A549 (cell line): ENCODE measurements around the gene RAB6C. TPM values are rescaled to one million over a fixed set of nuclear protein-coding genes. Genes with fewer than 3 reads are reported as not detected.
"Not testable (repeated sequence)": the region's sequence is repeated elsewhere in the genome, so short reads cannot be mapped to it uniquely, and the experiment has no call there.

ENCODE experiments used
- ATAC-seq, 2 experiments: fragments of 200-7000 bp in 1 of 2; fragments of >200 bp in 1 of 2; cut with Nextera tagmentation in 1 of 2; cut with Tn5 transposase in 1 of 2; 3 replicates each; pipeline versions ENCODE4 v1.8.0 to v1.9.1; 2018 to 2020; ENCODE audit warnings: mild to moderate bottlenecking in 1 of 2, moderate library complexity in 1 of 2
- CTCF ChIA-PET: fragments of 300-600 bp; sonication (Branson Sonifier 250); formaldehyde crosslinking; extraction: SDS; loops from one replicate; lab custom pipeline; 2021; ENCODE audit warnings: antibody characterized with exemption, inconsistent platforms; lab: Yijun Ruan, JAX
- POLR2A ChIA-PET: fragments of 350-600 bp; formaldehyde crosslinking; extraction: SDS; loops from one replicate; lab custom pipeline; 2021; ENCODE audit warnings: antibody characterized with exemption, inconsistent platforms; lab: Yijun Ruan, JAX
- DNase-seq, 2 experiments: peaks; one replicate each; pipeline versions ENCODE4 v3.0.0 to v3.0.0-alpha.2; 2011 to 2016; ENCODE audit warnings: low read depth in 1 of 2, low spot score in 1 of 2
- FAIRE-seq: peaks from 2 replicates; lab custom pipeline; 2011; peaks lifted over from hg19 to GRCh38; lab: Jason Lieb, UNC
- H3K27ac ChIP-seq, 2 experiments: fragments of >200 bp; sonication (Bioruptor Twin); formaldehyde crosslinking; 3 replicates each; pipeline ENCODE4 v1.5.1; 2016 to 2017
- H3K4me1 ChIP-seq: fragments of >200 bp; sonication (Bioruptor Twin); formaldehyde crosslinking; 3 replicates; pipeline ENCODE4 v1.6.1; 2016
- H3K4me2 ChIP-seq: fragments of >200 bp; sonication (Bioruptor Twin); formaldehyde crosslinking; 3 replicates; pipeline ENCODE4 v1.6.1; 2016
- H3K4me3 ChIP-seq: fragments of >200 bp; sonication (Bioruptor Twin); formaldehyde crosslinking; 3 replicates; pipeline ENCODE4 v1.5.1; 2016
- H3K9me3 ChIP-seq: fragments of >200 bp; sonication (Bioruptor Twin); formaldehyde crosslinking; 3 replicates; pipeline ENCODE4 v1.6.1; 2016
- CBX2 ChIP-seq: fragments of 200-600 bp; sonication (generic); IDR thresholded peaks from 2 replicates; pipeline ENCODE4 v1.6.1; 2016; ENCODE audit warnings: low read depth, mild to moderate bottlenecking, borderline replicate concordance
- CBX8 ChIP-seq: fragments of 200-600 bp; sonication (generic); IDR thresholded peaks from 2 replicates; pipeline ENCODE4 v1.6.1; 2016
- CEBPB ChIP-seq, 2 experiments: fragments of >200 bp in 1 of 2; sonication (Bioruptor Twin) in 1 of 2; formaldehyde crosslinking in 1 of 2; IDR thresholded peaks; 2 replicates each; pipeline ENCODE4 v1.6.1; 2012 to 2016
- EP300 ChIP-seq, 2 experiments: fragments of >200 bp; sonication (Bioruptor Twin); formaldehyde crosslinking; IDR thresholded peaks; 2 replicates in 1 of 2; 3 replicates in 1 of 2; pipeline ENCODE4 v1.6.1; 2016 to 2017
- FOSB ChIP-seq: fragments of 250-450 bp; sonication (Bioruptor Pico); IDR thresholded peaks from 2 replicates; pipeline ENCODE4 v1.5.0; 2020; ENCODE audit warnings: mild to moderate bottlenecking, moderate library complexity
- FOSL2 ChIP-seq, 2 experiments: fragments of 450-650 bp in 1 of 2; fragments of >200 bp in 1 of 2; sonication (Bioruptor Twin) in 1 of 2; formaldehyde crosslinking; IDR thresholded peaks; 2 replicates each; pipeline versions ENCODE4 v1.5.0 to v1.6.1; 2016 to 2020; ENCODE audit warnings: mild to moderate bottlenecking in 1 of 2, moderate library complexity in 1 of 2
- FOXS1 ChIP-seq: fragments of 250-450 bp; sonication (Bioruptor Pico); IDR thresholded peaks from 2 replicates; pipeline ENCODE4 v1.5.0; 2020; ENCODE audit warnings: mild to moderate bottlenecking, moderate library complexity
- GATA3 ChIP-seq: IDR thresholded peaks from 2 replicates; pipeline ENCODE4 v1.6.1; 2012; ENCODE audit warnings: borderline replicate concordance
- HOXA7 ChIP-seq: fragments of 250-450 bp; sonication (Bioruptor Pico); IDR thresholded peaks from 2 replicates; pipeline ENCODE4 v1.5.0; 2020; ENCODE audit warnings: mild to moderate bottlenecking, moderate library complexity
- HOXB5 ChIP-seq: fragments of 250-450 bp; sonication (Bioruptor Pico); IDR thresholded peaks from 2 replicates; pipeline ENCODE4 v1.5.0; 2020; ENCODE audit warnings: mild to moderate bottlenecking, moderate library complexity
- JUNB ChIP-seq: fragments of >200 bp; sonication (Bioruptor Twin); formaldehyde crosslinking; IDR thresholded peaks from 2 replicates; pipeline ENCODE4 v1.6.1; 2016
- NPAS2 ChIP-seq: fragments of 250-450 bp; sonication (Bioruptor Pico); IDR thresholded peaks from 2 replicates; pipeline ENCODE4 v1.8.0; 2022; ENCODE audit warnings: mild to moderate bottlenecking, moderate library complexity, borderline replicate concordance
- NR3C1 ChIP-seq: fragments of >200 bp; sonication (Bioruptor Twin); formaldehyde crosslinking; IDR thresholded peaks from 3 replicates; pipeline ENCODE4 v1.6.1; 2017
- POLR2A ChIP-seq: IDR thresholded peaks from 2 replicates; pipeline ENCODE4 v1.6.1; 2012; ENCODE audit warnings: mild to moderate bottlenecking, low read length
- POLR2AphosphoS2 ChIP-seq: conservative IDR thresholded peaks from 2 replicates; pipeline ENCODE4 v1.6.1; 2012; ENCODE audit warnings: low read length, improper control_type of control experiment, inconsistent platforms
- RAD21 ChIP-seq, 2 experiments: fragments of >200 bp in 1 of 2; sonication (Bioruptor Twin) in 1 of 2; formaldehyde crosslinking in 1 of 2; IDR thresholded peaks in 1 of 2; conservative IDR thresholded peaks in 1 of 2; 2 replicates in 1 of 2; 3 replicates in 1 of 2; pipeline ENCODE4 v1.6.1; 2012 to 2018; ENCODE audit warnings: inconsistent platforms in 1 of 2
- RARB ChIP-seq: fragments of 250-450 bp; sonication (Bioruptor Pico); IDR thresholded peaks from 2 replicates; pipeline ENCODE4 v1.8.0; 2021; ENCODE audit warnings: mild to moderate bottlenecking, moderate library complexity
- RCOR1 ChIP-seq: fragments of 150-350 bp; IDR thresholded peaks from 2 replicates; pipeline ENCODE4 v1.6.1; 2014; ENCODE audit warnings: antibody characterized with exemption, low read length, low read depth
- SMC3 ChIP-seq: fragments of >200 bp; sonication (Bioruptor Twin); formaldehyde crosslinking; IDR thresholded peaks from 3 replicates; pipeline ENCODE4 v1.6.1; 2018; ENCODE audit warnings: inconsistent platforms
- TFCP2L1 ChIP-seq: fragments of 250-450 bp; sonication (Bioruptor Pico); IDR thresholded peaks from 2 replicates; pipeline ENCODE4 v1.5.0; 2021; ENCODE audit warnings: mild to moderate bottlenecking
- ZC3H11A ChIP-seq: fragments of 450-650 bp; IDR thresholded peaks from 2 replicates; pipeline ENCODE4 v1.6.1; 2014; ENCODE audit warnings: antibody characterized with exemption, mild to moderate bottlenecking
- ZSCAN20 ChIP-seq: fragments of 250-450 bp; sonication (Bioruptor Pico); IDR thresholded peaks from 2 replicates; pipeline ENCODE4 v1.8.0; 2022; ENCODE audit warnings: mild to moderate bottlenecking, moderate library complexity
- WGBS: methylation state at CpG from one replicate; pipeline ENCODE4 v1.1.6; 2017; ENCODE audit errors: missing lambda C conversion rate; 5-methylcytosine and 5-hydroxymethylcytosine counted together
- polyA plus RNA-seq, 4 experiments: library from polyadenylated mRNA; depleted of rRNA in 3 of 4; stranded (reverse); fragments of >200 nt; fragmentation: RNase III in 1 of 4; extraction: RNeasy Plus Mini Kit Qiagen cat#74134 plus additional on column Dnase treatment in 1 of 4; gene quantifications; 2 replicates in 3 of 4; 3 replicates in 1 of 4; pipeline ENCODE4 v1.2.3, GENCODE V29; 2011 to 2017
- TF ChIP-seq, protein P1 (sequence below): fragments of >200 bp; sonication (Bioruptor Twin); formaldehyde crosslinking; IDR thresholded peaks from 3 replicates; pipeline ENCODE4 v1.5.1; 2016
- TF ChIP-seq, protein P2 (sequence below): fragments of 200-600 bp; sonication (generic); IDR thresholded peaks from 2 replicates; pipeline ENCODE4 v1.6.1; 2016; ENCODE audit warnings: antibody characterized with exemption, mild to moderate bottlenecking, moderate library complexity
- TF ChIP-seq, protein P3 (sequence below): IDR thresholded peaks from 2 replicates; pipeline ENCODE4 v1.6.1; 2012; ENCODE audit warnings: low read depth, borderline replicate concordance

The RAB6C gene
- polyA plus RNA-seq, 2 of the 4 experiments (the other 2 are of a cell fraction): 0.06 TPM; not detected in 1

DNA sequence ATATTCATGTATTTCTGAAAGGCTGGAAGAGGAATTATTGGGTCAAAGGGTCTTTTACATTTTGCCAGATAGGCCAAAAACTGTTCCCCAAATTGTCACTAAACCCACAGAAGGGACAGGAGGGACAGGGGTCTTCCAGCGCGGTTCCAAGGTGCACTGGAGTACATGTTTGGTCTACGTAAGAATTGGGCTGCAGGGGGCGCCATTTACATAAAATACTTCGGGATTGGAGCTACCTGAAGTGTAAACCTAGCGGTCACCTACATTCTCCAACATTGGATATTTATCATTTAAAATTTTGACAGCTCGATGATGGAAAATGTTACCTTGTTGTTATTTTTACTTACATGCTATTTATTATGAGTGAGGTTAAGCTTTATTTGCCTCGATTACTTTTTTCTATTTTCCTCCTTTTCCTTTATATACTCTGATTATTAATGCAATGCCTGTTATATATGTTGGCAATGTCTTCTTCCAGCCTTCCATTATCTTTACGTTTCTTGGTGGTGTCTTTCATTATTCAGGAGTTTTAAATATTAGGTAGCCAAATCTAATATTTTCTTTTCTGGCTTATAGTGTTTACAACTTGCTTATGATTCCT lies 43.0 kb upstream of the RAB6C start:
- Histone ChIP-seq H3K4me1 (no peaks in the 10 kb centered on the region), H3K27ac (no peak overlapping the region), H3K4me3 (no peak overlapping the region), H3K9me3 (no peaks in the 10 kb centered on the region), H3K4me2 (no peak overlapping the region)
- no peak for FAIRE-seq
- 27% methylated on average over 9 of the region's 9 CpGs for WGBS
- no peak for ATAC-seq
- CTCF ChIA-PET: no interaction called here
- TF ChIP-seq JUNB (no peak), CBX2 (no peak), POLR2AphosphoS2 (no peak), EP300 (IDR thresholded peaks at IDR 0.05) (no peak), GATA3 (no peak), NR3C1 (no peak), ZC3H11A (no peak), RAD21 (conservative IDR thresholded peaks at IDR 0.05 in 1 of 2, IDR thresholded peaks at IDR 0.05 in 1 of 2) (no peak), ZSCAN20 (no peak), FOSB (CRISPR knock-in tag) (no peak), POLR2A (no peak), FOXS1 (CRISPR knock-in tag) (no peak), SMC3 (no peak), CEBPB (IDR thresholded peaks at IDR 0.05) (no peak), CBX8 (no peak), HOXA7 (CRISPR knock-in tag) (no peak), TFCP2L1 (no peak)
- POLR2A ChIA-PET: no interaction called here
- no peak for DNase-seq

DNA sequence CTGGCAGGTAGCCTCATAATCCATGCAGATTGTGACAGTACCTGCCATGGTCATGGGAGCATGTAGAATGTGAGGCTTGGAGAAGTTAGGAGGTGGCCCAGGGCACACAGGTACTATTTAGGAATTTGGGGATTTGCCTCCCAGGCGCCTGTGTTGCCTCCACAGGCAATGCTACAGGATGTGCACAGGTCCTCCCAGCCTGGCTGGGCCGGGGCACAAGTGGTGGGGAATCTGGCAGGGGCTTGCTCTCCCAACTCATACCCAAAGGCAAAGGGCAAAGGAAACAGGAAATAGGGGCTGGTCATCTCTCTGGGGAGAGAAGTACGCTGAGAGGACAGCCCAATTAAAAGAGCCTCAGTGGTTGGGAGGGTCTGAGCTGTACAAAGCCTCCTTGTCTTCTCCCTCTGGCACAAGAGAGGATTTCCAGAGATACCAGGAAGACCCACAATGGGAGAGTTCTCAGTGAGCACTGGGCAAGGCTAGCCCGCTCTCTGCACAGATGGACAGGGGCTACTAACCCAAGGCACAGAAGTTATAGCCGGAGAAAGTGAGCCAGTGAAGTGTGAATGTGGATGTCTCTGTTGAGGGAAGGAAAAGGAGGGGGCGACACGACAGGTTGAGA lies 40.5 kb upstream of the RAB6C start:
- CTCF ChIA-PET, POLR2A ChIA-PET, ATAC-seq, H3K4me2 ChIP-seq, H3K4me1 ChIP-seq, DNase-seq, FAIRE-seq, H3K4me3 ChIP-seq, H3K9me3 ChIP-seq, H3K27ac ChIP-seq: not testable (repeated sequence)
- 10% methylated on average over 7 of the region's 7 CpGs for WGBS

- H3K9me3 ChIP-seq, ATAC-seq, H3K4me1 ChIP-seq, POLR2A ChIA-PET, H3K27ac ChIP-seq, DNase-seq, FAIRE-seq, CTCF ChIA-PET, H3K4me3 ChIP-seq, H3K4me2 ChIP-seq: not testable (repeated sequence)
- 7% methylated on average over 8 of the region's 8 CpGs for WGBS
These were observed 36.0 kb upstream of the RAB6C start for GRCh38 chr2:129943456-129943855.

DNA sequence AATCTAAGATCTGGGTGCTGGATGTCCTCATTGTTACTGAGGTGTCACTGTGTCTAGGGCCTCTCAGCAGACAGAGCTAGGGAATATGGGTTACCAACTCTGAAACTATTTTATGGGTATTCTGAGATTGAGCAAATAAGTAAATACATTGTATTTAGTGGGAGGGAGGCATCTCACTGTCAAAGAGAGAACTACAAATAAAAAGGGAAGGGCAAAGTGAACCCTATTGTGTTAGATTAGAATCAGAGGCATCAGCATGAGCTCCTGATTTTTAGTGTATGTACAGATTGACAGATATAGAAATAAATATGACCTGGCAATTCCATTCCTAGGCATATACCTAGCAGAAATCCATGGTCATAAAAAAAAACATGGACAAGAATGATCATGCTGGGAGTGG lies 33.9 kb upstream of the RAB6C start:
- ChIA-PET CTCF (no interaction called here), POLR2A (no interaction called here)
- no peak for ATAC-seq
- Histone ChIP-seq H3K9me3 (no peaks in the 10 kb centered on the region), H3K4me2 (no peak overlapping the region), H3K27ac (no peak overlapping the region), H3K4me1 (no peaks in the 10 kb centered on the region), H3K4me3 (no peak overlapping the region)
- FAIRE-seq: no peak
- no peak for DNase-seq
- TF ChIP-seq HOXA7 (CRISPR knock-in tag): no peak
- TF ChIP-seq NR3C1: no peak
- no peak for TF ChIP-seq CEBPB (IDR thresholded peaks at IDR 0.05)
- TF ChIP-seq RCOR1: no peak
- no peak for TF ChIP-seq RAD21 (conservative IDR thresholded peaks at IDR 0.05 in 1 of 2, IDR thresholded peaks at IDR 0.05 in 1 of 2)
- TF ChIP-seq, protein P1, sequence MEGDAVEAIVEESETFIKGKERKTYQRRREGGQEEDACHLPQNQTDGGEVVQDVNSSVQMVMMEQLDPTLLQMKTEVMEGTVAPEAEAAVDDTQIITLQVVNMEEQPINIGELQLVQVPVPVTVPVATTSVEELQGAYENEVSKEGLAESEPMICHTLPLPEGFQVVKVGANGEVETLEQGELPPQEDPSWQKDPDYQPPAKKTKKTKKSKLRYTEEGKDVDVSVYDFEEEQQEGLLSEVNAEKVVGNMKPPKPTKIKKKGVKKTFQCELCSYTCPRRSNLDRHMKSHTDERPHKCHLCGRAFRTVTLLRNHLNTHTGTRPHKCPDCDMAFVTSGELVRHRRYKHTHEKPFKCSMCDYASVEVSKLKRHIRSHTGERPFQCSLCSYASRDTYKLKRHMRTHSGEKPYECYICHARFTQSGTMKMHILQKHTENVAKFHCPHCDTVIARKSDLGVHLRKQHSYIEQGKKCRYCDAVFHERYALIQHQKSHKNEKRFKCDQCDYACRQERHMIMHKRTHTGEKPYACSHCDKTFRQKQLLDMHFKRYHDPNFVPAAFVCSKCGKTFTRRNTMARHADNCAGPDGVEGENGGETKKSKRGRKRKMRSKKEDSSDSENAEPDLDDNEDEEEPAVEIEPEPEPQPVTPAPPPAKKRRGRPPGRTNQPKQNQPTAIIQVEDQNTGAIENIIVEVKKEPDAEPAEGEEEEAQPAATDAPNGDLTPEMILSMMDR: no peak
- no peak for TF ChIP-seq HOXB5 (CRISPR knock-in tag)
- no peak for TF ChIP-seq FOSL2 (IDR thresholded peaks at IDR 0.05)
- no peak for TF ChIP-seq FOSL2 (CRISPR knock-in tag; IDR thresholded peaks at IDR 0.05)
- TF ChIP-seq, protein P2, sequence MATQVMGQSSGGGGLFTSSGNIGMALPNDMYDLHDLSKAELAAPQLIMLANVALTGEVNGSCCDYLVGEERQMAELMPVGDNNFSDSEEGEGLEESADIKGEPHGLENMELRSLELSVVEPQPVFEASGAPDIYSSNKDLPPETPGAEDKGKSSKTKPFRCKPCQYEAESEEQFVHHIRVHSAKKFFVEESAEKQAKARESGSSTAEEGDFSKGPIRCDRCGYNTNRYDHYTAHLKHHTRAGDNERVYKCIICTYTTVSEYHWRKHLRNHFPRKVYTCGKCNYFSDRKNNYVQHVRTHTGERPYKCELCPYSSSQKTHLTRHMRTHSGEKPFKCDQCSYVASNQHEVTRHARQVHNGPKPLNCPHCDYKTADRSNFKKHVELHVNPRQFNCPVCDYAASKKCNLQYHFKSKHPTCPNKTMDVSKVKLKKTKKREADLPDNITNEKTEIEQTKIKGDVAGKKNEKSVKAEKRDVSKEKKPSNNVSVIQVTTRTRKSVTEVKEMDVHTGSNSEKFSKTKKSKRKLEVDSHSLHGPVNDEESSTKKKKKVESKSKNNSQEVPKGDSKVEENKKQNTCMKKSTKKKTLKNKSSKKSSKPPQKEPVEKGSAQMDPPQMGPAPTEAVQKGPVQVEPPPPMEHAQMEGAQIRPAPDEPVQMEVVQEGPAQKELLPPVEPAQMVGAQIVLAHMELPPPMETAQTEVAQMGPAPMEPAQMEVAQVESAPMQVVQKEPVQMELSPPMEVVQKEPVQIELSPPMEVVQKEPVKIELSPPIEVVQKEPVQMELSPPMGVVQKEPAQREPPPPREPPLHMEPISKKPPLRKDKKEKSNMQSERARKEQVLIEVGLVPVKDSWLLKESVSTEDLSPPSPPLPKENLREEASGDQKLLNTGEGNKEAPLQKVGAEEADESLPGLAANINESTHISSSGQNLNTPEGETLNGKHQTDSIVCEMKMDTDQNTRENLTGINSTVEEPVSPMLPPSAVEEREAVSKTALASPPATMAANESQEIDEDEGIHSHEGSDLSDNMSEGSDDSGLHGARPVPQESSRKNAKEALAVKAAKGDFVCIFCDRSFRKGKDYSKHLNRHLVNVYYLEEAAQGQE: no peak
- TF ChIP-seq NPAS2: no peak
- no peak for TF ChIP-seq FOSB (CRISPR knock-in tag)
- TF ChIP-seq, protein P3, sequence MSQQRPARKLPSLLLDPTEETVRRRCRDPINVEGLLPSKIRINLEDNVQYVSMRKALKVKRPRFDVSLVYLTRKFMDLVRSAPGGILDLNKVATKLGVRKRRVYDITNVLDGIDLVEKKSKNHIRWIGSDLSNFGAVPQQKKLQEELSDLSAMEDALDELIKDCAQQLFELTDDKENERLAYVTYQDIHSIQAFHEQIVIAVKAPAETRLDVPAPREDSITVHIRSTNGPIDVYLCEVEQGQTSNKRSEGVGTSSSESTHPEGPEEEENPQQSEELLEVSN: no peak
- no peak for TF ChIP-seq RARB
